Cardiac septum (tissue), 1 donor: Measurements from ENCODE around the gene LMO7. TPM values are rescaled to one million over a fixed set of nuclear protein-coding genes. Genes with fewer than 3 reads are reported as not detected.
"Not testable (repeated sequence)": the region's sequence is repeated elsewhere in the genome, so short reads cannot be mapped to it uniquely, and the experiment has no call there.

Source experiments
- DNase-seq: peaks from one replicate; pipeline ENCODE4 v3.0.0-alpha.2; 2020; ENCODE audit warnings: low spot score
- intact Hi-C: fragments of 100-400 bp; cut with DNase I; formaldehyde crosslinking; loops from one replicate; pipeline ENCODE4 v1.14.0; 2022
- total RNA-seq: library from RNA; stranded (reverse); fragmentation: NEBNext Ultra II Directional; extraction: Animal tissue kit (Norgen Biotek cat#: 25700); gene quantifications from one replicate; pipeline ENCODE4 v1.2.1, GENCODE V29; 2021
- donor health status: DM: no; HTN: no; CAD: no.

The LMO7 gene
- total RNA-seq, 1 donor from 2014 or later, result 473 TPM

GRCh38 chr13:75643693-75644092, 7.6 kb downstream of the LMO7 start:
- intact Hi-C loops, result no loop called here
- no peak for DNase-seq

GRCh38 chr13:75645141-75645540, 9.0 kb downstream of the LMO7 start:
- intact Hi-C loops, result no loop called here
- no peak for DNase-seq

GRCh38 chr13:75647126-75647784, 11.1 kb downstream of the LMO7 start:
- no peak for DNase-seq
- intact Hi-C loops, result no loop called here

- intact Hi-C loops, result no loop called here
- no peak for DNase-seq
Measured at GRCh38 chr13:75648446-75648845, 12.3 kb downstream of the LMO7 start.

DNA sequence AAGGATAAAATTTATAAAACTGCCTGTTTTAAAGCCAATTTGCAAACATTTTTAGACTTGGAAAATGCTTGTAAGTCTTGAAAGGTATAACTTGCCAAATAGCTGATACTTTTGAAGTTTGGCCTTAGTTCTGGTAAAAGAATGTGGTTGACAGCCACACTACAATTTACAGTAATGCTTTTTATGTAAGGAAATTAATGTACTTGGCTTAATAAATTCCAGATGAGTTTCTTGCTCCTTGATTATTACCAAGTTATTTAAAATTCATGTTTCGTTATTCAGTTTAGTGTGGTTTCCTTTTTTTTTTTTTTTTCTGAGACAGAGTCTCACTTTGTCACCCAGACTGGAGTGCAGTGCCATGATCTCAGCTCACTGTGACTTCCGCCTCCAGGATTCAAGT, 14.9 kb downstream of the LMO7 start:
- intact Hi-C loops, result no loop called here

GRCh38 chr13:75652726-75653125, 16.6 kb downstream of the LMO7 start:
- no peak for DNase-seq
- intact Hi-C loops, result no loop called here

More for the DNA sequence above, 14.9 kb downstream of the LMO7 start:
- DNase-seq, result no peak

DNA sequence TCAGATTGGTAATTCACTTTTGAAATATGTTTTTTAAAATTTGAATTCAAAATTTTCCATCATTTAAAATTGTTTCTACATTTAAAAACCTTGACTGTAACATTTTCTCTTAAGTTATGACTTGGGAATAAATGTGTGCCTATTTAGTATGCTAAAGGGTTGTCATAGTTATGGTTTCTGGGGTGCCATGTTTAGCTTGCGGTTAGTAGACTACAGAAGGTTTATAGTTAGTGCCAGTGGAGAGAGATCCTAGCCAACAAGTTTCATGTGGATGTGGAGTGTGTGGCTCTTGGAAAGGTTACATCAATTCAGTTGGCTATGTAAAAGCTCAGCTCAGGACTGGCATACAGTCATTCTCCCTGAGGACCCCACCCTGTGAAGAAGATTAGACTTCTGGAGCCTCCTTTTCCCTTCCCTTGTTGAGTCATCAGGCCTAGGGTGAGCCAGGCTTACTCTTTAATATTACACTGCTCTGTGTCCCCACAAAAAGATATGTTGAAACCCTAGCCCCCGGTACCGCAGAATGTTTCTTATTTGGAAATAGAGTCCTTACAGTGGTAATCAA, 20.4 kb downstream of the LMO7 start:
- no peak for DNase-seq
- intact Hi-C loops, result no loop called here

DNA sequence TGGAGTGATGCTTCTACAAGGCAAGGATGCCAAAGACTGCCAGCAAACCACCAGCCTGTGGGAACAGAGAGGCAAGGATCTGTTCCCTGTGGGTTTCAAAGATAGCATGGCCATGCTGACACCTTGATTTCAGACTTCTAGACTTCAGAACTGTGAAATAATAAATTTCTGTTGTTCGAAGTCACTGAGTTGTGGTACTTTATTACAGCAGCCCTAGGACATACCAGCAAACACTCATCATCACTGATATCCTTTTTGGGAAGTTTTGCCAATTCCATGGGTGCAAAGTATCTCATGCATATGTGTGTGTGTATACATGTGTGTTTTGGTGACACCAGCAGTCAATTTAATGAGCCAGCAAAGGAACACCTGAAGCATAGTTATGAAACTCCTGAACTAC, 21.0 kb downstream of the LMO7 start:
- intact Hi-C loops, result no loop called here

GRCh38 chr13:75660694-75661093, 24.6 kb downstream of the LMO7 start:
- no peak for DNase-seq

More for the DNA sequence above, 21.0 kb downstream of the LMO7 start:
- no peak for DNase-seq

DNA sequence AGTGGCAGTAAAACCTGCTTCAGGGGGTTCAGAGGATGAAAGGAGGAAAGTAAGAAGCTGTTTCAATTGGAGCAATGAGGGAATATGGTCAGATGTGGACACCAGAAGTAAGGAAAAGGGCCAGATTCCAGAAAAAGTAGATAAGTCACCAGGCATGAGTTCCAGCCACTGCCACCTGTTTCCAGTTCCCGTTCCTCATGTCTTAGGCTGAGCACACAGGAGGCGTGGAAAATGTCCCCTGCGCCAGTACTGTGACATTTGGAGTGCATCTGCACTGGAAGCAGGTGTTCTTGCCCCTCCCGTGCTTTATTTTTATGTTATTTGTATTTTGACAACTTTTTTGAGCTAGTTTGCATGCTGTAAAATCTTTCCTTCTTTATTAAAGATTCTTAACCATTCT, 25.3 kb downstream of the LMO7 start:
- intact Hi-C loops, result no loop called here
- no peak for DNase-seq

More at GRCh38 chr13:75660694-75661093, 24.6 kb downstream of the LMO7 start:
- intact Hi-C loops, result no loop called here

GRCh38 chr13:75666646-75667351, 30.7 kb downstream of the LMO7 start:
- DNase-seq, result no peak
- intact Hi-C loops, result no loop called here

GRCh38 chr13:75669706-75670105, 33.6 kb downstream of the LMO7 start:
- no peak for DNase-seq
- intact Hi-C loops, result no loop called here

- no peak for DNase-seq
- intact Hi-C loops, result no loop called here
Measured at GRCh38 chr13:75670496-75670895, 34.4 kb downstream of the LMO7 start.

DNA sequence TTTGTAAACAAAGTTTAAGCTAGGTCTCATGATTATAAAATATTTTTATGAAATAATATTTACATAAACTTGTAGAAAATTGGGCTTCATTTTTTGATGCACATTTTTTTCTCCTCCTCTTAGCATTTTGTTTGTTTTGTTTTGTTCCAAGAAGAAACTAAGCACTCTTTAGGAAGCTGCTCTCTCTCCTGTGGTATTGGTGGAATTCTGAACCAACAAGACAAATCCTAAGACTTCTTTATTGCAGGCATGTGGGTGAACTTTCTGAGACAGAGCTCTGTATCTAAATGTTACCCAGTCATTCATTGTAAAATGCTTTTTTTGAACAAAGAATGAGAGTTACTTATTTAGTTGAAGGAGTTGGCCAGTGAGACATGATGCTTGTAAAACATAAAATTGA, 39.3 kb downstream of the LMO7 start:
- intact Hi-C loops, result no loop called here
- DNase-seq, result no peak

- intact Hi-C loops, result no loop called here
- DNase-seq, result no peak
Measured at GRCh38 chr13:75679459-75679858, 43.3 kb downstream of the LMO7 start.

DNA sequence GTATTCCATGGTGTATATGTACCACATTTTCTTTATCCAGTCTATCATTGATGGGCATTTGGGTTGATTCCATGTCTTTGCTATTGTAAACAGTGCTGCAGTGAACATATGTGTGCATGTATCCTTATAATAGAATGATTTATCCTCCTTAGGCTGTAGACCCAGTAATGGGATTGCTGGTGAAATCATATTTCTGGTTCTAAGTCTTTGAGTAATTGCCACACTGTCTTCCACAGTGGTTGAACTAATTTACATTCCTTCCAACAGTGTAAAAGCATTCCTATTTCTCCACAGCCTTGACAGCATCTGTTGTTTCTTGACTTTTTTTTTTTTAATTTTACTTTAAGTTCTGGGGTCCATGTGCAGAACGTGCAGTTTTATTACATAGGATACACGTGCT, 44.1 kb downstream of the LMO7 start:
- intact Hi-C loops, result not testable (repeated sequence)

DNA sequence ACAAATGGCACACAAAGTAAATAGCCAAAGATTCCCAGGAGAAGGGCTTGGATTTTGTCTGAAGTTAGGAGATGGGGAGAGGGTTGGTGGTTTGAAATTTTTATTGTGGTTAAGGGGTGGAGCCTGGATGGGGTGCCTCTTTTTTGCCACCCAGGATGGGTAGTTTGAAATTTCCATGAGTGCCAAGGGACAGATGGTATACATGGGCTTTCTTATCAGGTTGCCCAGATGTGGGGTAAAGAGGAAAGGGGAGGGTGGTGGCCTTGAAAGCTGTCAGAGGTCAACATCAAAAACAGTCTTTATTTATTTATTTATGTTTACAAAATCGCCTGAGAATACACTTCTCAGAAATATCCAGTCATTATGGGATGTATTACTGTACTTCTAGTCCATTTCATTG, 46.2 kb downstream of the LMO7 start:
- intact Hi-C loops, result no loop called here
- no peak for DNase-seq

More for the DNA sequence above, 44.1 kb downstream of the LMO7 start:
- not testable (repeated sequence) for DNase-seq

DNA sequence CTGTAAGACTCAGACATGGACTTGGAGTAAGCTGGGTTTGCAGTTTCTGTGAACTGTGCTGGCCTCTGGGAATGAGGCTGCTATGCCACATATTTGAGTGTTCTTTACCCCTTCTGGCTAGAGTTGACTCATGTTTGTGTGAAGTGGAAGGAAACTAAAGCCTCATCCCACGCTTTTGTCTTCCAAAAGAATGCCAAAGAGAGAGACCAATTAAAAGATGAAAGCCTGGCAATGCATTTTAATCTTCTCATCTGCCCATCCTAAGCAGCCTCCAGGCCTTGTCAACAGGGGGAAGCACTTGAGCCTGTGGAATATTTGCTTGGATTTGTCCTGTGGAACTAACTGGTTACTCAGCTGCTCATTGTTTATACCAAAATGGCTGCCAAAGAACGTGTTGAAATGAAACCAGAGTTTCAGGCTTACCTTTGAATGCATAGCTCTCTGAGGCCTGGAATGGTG, 49.1 kb downstream of the LMO7 start:
- intact Hi-C loops, result no loop called here

DNA sequence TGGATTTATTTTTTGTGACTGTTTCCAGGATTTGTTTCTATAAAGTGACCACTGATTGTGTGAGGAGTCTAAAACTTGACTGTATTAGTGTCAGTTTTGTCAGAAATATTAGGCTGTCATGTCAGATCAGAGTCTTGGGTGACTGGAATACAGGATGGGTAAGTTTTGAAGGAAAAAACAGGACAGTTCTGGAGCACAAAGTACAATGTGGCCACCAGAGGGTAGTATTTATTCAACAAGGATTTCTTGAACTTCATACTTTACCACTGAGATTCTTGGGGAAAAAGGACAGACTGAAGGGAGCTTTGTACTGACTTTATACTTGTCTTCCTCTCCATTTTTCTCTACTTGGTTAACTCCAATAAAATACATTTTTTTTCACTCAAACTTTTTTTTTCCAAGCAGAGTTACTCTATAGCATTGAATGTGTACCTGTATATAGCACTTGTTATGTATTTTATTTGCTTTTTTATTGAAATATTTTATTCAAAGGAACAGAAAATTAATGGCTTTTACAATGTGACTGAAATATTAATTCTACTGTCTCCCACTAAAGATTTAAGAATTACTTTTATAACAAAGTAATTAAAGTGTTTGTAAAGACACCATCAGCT, 51.1 kb downstream of the LMO7 start:
- DNase-seq, result no peak
- intact Hi-C loops, result no loop called here

More for the DNA sequence above, 49.1 kb downstream of the LMO7 start:
- DNase-seq, result no peak

- intact Hi-C loops, result loop anchor here (10.0 kb wide), 2 partner anchors 175 to 785 kb away; no protein-coding TSS in a partner anchor
- DNase-seq, result no peak
Measured at GRCh38 chr13:75689686-75690085, 53.6 kb downstream of the LMO7 start.
